Head of caudate nucleus (tissue), 42 donors: ENCODE results near the gene RXRB.

ENCODE experiments used
- DNase-seq, 42 donors: peaks; one replicate each; pipeline versions ENCODE4 v3.0.0 to v3.0.0-alpha.2; 2020 to 2021; ENCODE audit warnings: mixed read lengths in 7 of 42
- intact Hi-C: fragments of 100-400 bp; cut with DNase I; formaldehyde crosslinking; loops from one replicate; pipeline ENCODE4 v1.15.0; 2022

Gene RXRB

GRCh38 chr6:33202799-33203198 lies 2.3 kb upstream of the RXRB start:
- intact Hi-C loops: loop anchor here (5.0 to 10.0 kb wide), 3 partner anchors 45 to 228 kb away; partner anchors contain the start of genes CUTA and PHF1
- no peak for DNase-seq

DNA sequence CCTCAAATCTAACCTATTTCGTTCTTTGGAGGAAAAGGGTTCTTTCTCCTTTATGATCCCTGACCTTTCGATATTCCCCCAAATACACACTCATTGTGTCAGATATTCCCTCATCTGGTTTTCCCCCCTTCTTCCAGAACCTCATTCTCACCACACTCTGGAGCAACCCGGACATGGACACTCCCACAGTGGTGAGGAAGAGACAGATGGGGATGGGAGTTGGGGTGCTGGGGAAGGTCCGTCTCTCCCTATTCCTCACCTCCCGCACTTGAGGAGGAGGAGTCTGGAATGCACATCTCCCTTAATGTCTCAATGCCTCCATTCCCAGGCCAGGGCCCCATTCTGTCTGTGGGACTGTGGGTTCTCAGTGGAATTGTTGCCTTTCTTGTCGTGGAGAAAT lies 1.5 kb upstream of the RXRB start:
- intact Hi-C loops: loop anchor here (5.0 to 10.0 kb wide), 3 partner anchors 45 to 227 kb away; partner anchors contain the start of genes CUTA and PHF1

GRCh38 chr6:33201147-33201545 lies 681 bp upstream of the RXRB start:
- intact Hi-C loops: loop anchor here (5.0 to 10.0 kb wide), 3 partner anchors 46 to 226 kb away; partner anchors contain the start of genes CUTA and PHF1
- no peak for DNase-seq

More for the DNA sequence above, 1.5 kb upstream of the RXRB start:
- DNase-seq: no peak

DNA sequence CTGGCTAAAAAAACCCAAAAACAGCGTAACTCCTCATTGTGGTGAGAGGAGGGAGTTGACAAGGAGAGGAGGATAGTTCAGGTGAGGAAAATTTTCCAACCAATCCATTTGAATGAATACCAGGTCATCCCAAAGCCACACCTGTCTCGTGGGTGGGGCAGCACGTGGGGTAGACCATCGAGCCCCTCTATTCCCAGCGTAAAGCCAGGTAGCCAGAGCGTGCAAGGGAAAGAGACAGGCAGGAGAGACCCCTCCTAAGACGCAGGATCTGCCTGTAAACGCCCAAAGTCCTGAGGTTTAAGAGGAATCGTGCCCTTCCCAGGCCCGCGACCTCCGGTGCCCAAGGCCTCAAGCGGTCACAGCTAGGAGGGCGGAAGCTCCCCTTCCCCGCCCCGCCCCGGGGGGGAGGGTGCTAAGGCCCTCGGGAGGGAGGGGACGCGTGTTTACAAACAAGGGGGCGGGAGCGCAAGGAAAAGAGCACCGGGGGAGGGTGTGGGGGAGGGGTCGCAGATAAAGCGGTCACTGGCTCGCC lies 712 bp downstream of the RXRB start:
- intact Hi-C loops: loop anchor here (5.0 to 10.0 kb wide), 4 partner anchors 37 to 225 kb away; partner anchors contain the start of genes CUTA and PHF1
- peak in 3 of 42 donors; percentile 42 to 73 (median 49) for DNase-seq

DNA sequence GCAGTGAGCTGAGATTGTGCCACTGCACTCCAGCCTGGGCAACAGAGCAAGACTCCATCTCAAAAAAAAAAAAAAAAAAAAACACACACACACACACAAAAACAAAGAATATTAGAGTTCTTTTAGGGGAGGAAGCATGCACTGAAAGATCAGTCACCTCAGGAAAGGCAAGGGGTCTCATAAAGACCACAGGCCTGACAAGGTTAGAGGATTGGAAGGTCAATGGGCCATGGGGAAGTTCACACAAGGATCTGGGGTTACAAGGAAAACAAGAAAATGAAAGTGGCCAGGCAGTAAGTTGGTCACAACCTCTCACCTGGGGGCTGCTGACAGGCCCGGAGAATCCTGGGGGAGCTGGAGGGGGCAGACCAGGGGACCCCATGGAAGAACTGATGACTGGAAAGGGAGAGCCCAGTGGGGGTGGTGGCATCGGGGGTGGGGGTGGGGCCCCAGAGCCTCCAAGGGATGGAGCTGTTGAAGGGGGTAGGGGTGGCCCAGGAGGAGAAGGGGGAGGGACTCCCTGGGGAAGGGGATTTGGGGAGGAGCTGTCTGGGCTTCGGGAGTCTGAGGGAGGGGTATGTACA lies 1.5 kb downstream of the RXRB start:
- no peak for DNase-seq
- intact Hi-C loops: loop anchor here (5.0 kb wide), 1 partner anchor 37 kb away; no protein-coding TSS in a partner anchor

GRCh38 chr6:33198159-33198852 lies 2.2 kb downstream of the RXRB start:
- intact Hi-C loops: loop anchor here (5.0 kb wide), 1 partner anchor 36 kb away; no protein-coding TSS in a partner anchor
- DNase-seq: no peak

GRCh38 chr6:33197431-33198048 lies 2.9 kb downstream of the RXRB start:
- peak in 23 of 42 donors; percentile 22 to 78 (median 49) for DNase-seq
- intact Hi-C loops: loop anchor here (5.0 kb wide), 1 partner anchor 35 kb away; no protein-coding TSS in a partner anchor

DNA sequence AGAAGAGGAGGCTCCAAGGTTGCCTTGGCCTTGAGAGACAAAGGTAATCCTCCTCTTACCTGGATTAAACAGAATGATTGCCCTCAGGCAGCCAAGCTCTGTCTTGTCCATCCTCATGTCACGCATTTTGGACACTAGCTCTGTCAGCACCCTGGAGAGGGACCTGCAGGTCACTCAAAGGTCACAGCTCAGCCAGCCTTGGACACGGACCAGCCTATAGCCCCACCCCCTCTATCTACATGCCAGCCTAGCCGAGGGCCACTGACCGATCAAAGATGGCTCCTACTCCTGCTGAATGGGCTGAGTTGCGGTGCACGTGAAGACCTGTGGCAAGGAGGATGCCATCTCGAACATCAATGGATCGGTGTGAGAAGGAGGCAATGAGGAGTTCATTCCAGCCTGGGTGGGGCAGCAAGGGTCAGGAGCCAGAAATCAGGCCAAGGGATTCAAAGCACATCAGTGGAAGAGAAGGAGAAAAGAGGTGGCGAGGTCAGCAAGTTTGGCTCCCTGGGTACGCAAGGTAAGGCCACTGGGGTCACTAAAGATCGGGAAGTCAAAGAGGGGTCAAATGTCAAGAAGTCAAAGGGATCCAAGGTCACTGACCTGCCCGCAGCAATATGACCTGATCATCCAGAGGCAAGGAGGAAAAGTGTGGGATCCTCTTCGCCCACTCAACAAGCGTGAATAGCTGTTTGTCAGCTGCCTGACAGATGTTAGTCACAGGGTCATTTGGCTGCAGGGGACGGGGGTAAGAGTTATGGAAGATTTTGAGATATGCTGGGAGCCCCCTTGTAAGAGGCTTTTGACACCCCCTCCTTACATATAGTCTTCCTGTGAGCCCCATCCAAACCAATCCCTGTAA lies 4.9 kb downstream of the RXRB start:
- intact Hi-C loops: loop anchor here (5.0 kb wide), 1 partner anchor 33 kb away; no protein-coding TSS in a partner anchor
- no peak for DNase-seq

DNA sequence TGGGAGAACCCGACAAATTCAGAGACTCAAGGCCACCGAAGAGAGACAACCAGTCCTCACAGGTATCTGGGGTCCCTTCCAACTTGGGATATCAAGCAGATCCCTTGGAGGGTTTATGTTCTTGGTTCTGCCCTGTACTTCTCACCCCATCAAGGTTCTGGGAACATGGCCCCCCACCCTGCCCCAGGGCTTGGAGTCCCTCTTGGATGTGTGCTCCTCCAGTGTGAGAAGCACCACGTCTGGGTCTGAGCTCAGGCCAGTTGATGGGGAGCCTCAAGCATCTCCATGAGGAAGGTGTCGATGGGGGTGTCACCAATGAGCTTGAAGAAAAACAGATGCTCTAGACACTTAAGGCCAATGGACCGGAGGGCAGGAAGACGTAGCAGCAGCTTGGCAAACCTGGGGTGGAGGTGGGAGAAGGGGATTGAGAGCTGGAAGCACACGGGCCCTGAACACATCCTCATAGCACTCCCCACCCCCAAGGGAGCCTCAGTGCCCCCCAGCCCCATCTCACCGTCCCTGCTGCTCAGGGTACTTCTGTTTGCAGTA lies 6.0 kb downstream of the RXRB start:
- intact Hi-C loops: no loop called here
- DNase-seq: no peak

DNA sequence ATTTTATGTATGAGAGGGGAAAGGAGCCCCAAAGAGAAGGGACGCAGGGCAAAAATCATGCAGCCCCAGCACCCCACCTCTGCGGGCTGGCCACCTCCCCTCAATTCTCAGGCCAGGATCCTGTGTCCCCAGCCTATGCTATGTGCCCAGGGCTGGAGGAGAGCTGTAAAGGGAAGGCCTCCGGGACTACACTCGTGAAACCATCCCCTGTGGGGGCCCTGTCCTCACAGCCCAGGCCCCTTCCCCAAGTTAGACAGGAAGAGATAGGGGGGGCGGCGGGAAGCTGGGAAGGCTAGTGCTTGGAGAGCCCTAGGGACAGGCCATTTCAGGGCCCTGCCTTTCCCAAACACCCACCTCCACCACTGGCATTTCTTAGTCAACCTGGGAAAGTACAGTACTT lies 6.8 kb downstream of the RXRB start:
- intact Hi-C loops: no loop called here

GRCh38 chr6:33192671-33193602 lies 7.5 kb downstream of the RXRB start:
- DNase-seq: peak; percentile 61 to 92 (median 82)
- intact Hi-C loops: no loop called here

More for the DNA sequence above, 6.8 kb downstream of the RXRB start:
- DNase-seq: peak in 3 of 42 donors; percentile 13 to 49 (median 36)

DNA sequence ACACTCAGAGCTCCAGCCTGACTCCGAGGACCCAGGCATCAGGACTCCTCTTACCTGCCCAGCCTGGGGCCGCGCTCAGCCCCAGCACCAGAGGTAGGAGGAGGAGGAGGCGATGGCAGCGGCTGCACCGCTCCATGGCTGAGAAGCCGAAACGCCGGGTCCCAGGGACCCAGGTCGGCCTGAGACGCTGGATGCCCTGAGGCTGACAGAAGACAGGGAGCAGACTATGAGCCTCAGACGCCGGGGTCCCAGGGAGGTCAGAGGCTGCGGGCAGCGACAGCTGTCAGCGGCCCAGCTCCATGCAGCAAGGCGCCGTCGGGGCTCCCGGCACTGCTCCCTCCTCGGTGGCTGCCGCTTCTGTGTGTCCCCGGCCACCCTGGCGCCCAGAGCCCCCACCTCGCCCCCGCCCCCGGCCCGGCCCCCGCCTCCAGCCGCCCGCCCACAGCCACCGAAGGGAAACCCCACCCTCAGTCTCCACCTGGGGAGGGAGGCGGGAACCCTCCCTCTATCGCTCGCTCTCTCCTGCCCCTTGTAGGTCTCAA lies 8.3 kb downstream of the RXRB start, which contains the start of gene COL11A2:
Gene COL11A2 (minus strand): TSS at position 363 of the 542 bp plus-strand sequence. CDS start 227 bp downstream, at position 136.
- peak in 2 of 42 donors; percentile 13 to 40 for DNase-seq
- intact Hi-C loops: no loop called here

DNA sequence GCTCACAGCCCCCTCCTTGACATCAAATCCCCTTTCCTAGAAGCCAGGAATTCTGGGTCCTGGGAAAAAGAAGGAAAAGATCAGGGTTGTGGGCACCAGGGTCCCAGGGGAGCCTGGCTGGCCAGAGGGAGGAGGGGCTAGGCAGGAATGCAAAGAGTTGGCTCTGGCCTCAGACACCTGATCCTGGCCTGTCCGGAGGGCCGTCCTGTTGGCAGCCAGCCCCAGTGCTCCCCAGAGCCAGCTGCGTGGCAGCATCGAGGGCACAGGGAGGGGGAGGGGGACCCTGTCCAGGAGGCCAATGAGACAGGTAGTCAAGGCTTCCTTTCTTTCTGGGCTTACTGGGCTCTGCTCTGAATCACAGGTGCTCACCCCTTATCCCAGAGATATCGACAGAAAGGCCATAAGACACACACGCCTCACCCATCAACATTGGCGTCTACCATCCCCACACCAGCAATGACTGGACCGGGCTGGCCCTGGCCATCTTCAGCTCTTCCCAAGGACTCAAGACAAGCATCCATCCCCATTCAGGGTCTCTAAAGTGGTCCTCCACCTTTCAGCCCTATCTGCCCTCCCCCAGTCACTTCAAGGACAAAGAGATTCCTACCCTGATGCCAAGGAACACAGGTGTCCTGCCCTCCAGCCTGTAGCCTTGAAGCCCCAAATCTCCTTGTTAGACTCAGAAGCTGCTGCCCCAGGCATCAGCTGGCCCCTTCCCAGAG lies 8.9 kb downstream of the RXRB start:
- DNase-seq: no peak
- intact Hi-C loops: no loop called here

DNA sequence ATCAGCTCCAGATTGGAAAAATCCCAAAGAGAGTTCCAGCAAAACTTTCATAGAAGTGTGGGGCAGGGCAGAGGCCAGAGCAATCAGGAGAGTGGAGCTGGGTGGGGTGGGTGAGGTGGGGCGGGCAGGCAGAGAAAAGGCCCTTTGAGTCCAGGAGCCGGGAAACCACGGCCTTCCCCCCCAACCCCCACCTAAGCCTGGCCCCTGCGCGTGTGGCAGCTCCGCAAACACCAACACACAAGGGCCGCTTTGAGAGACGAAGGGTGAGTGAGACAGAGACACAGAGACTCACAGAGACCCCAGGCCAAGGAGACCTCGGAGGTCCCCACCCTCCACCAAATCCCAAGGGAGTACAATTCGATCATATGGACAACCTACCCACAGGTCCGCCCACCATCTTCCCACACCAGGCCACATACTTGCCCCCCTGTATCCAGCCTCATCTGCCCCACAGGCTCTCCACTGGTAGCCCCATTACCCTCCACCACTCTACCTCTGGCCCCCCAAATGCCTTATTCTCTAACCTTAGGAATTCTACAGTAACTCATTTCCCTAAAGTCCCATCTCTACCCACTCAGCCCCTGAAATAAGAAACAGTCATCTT lies 9.9 kb downstream of the RXRB start:
- DNase-seq: peak in 1 of 42 donors; percentile 47

DNA sequence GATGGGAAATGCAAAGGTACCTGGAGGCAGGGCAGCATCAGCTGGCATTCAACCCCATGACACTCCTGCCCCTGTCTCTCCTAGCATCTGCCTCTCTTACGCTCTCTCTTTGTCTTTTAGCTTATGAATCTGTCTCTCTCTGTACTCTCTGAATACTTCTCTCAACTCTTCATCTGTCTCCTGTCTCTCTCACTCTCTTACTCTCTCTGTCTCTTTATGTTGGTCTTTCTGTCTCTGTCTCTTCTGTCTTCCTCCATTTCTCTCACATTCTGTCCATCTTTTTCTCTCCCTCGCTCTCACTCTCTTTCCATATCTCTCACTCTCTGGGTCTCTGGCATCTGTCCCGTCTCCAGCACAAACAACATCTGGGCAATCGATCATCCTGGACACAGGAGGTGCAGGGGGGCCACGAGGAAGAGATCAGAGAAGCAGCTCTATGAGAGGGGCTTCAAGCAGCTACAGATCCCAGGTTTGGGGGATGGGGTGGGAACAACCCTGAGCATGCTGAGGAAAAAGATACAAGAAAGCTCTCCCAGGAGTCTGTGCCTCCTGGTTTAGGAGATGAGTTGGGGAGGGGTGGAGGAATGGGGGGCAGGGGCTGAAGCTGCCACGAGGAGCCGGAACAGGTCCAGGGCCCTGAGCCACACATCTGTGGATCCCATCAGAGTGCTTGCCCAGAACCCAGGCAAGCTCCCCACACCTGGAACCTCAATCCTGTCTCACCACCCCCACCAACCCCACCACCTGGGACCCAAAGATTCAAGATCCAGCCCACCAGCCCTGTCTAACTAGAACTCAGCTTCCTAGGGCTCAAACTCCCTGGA lies 10.6 kb downstream of the RXRB start:
- no peak for DNase-seq
- intact Hi-C loops: no loop called here

More for the DNA sequence above, 9.9 kb downstream of the RXRB start:
- intact Hi-C loops: no loop called here
